HG02852 (cell line): ENCODE results near the gene SPO11.

Experiments
- ATAC-seq: cut with Tn5 transposase; IDR thresholded peaks from one replicate; pipeline ENCODE4 v1.9.1; 2021; ENCODE audit warnings: mild to moderate bottlenecking, moderate library complexity; ENCODE audit not compliant: unreplicated experiment

SPO11 gene

DNA sequence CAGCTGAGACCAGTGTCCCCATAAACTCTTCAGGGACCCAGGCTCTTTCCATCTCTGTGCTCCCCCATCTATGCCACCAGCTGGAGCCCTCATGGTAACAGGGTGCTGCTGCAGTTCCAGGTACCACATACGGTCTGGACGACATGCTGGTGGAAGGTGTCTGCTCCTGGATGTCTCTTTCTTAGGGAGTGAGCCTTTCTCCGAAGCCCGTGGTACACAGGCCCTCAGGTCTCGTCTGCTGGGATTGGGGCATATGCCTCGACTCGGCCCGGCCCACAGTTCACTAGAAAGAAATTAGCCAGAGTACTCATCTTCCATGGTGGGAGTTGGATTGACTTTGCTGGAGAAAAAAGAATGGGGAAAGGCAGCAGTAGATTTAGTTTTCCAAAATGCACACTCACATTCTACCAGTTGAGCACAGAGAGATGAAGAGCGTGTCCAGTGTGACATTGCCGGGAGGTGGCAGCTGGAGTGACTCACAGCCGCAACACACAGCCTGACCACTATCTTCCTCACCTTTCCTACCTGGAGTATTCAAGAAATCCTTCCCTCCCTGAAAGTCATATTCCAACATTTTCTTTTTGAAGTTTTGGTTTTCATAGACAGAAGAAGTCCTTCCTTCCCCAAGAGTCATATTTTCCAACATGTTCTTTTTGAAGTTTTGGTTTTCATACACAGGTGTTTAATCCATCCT, 18.6 kb upstream of the SPO11 start:
- ATAC-seq: no peak

- no peak for ATAC-seq
Observed at GRCh38 chr20:57312138-57312537, 17.5 kb upstream of the SPO11 start.

DNA sequence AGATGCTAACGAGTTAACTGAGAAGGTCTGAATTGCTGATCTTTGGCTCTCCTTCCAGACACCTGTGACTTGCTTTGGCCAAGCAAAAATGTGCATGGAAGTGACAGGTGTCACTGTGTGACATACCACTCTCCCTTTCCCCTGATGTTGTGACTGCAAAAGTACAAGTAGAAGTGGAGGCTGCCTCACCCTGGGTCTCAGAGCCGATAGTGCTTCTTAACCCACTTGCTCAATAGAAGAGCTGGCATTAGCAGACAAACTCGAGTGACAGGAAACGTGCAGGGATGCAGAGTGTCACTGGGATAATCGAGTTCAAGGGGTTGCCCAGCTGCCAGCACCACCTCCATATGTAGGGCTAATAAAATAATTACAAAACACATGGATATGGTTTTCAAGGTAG, 16.4 kb upstream of the SPO11 start:
- ATAC-seq: no peak

DNA sequence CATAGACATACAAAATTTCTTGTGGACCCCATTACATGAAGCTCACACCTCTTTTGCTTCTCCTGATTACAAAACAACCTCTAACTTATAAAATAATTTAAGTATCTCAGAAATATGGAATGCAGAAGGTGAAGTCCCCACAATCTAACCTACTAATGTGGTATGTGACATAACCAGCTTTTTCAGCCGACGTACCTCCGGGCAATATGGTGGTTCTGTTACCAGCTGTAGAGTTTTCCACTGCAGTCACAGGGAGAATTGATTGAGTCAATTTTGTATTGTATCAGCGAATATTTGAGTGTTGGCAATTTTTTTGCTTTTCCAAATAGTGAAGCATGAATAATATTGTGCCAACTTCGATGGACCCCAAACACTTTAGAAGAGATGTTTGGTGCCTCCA, 15.7 kb upstream of the SPO11 start:
- ATAC-seq: no peak

DNA sequence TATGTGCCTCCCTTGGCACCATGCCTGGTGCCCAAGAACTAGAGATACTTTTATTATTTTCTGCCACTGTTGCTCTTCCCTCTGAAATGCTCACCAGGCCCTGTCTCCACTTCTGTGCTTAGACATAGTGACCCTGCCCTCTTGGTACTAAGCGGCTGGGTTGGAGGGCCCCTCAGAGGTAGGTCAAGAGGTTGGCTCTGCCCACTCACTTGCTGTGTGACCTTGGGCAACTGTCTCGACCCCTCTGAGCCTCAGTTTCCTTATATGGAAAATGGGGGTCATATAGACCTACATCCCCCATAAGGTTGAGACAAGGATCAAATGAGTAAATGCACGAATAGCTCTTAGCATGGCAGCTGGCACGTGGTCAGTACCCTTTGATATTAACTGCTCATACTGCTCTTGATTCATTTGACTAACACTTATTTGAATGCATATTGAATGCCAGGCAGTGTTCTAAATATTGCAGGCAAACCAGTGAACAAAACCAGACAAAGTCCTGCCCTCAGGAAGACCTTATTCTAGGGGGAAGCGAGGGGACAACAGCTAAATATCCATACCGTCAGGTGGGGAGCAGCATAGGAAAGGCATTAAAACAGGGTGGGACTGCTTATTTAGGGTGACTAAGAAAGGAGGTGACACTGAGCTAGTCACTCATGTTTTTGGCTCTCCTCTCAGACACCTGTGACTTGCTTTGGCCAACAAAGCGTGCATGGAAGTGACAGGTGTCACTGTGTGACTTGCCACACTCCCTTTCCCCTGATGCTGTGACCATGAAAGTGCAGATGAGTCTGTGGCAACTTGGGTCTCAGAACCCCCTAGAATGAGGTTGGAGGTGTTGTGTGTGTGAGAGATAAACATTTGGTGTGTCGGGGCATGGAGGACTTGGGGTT, 14.3 kb upstream of the SPO11 start:
- no peak for ATAC-seq

DNA sequence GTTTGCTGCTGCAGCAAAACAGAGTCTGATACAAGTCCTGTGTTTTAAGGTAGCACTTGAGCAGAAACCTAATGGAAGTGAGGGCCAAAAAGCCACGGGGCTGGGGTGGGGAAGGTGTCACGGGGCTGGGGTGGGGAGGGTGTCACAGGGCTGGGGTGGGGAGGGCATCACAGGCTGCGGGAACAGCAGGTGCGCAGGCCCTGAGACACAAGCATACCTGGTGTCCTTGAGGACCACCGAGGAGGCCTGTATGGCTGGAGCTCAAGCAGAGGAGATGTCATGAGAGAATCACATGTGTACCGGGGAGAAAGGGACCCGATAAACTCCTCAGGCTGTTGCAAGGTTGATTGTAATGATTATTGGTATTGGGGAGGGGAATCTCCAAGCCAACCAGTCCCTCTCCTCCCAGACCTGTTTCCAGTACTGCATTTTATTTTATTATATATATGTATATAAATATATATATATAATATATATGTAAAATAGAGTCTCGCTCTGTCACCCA, 13.6 kb upstream of the SPO11 start:
- no peak for ATAC-seq

- no peak for ATAC-seq
Observed at GRCh38 chr20:57316795-57317201, 12.8 kb upstream of the SPO11 start.

- ATAC-seq: no peak
Observed at GRCh38 chr20:57317316-57317788, 12.3 kb upstream of the SPO11 start.

DNA sequence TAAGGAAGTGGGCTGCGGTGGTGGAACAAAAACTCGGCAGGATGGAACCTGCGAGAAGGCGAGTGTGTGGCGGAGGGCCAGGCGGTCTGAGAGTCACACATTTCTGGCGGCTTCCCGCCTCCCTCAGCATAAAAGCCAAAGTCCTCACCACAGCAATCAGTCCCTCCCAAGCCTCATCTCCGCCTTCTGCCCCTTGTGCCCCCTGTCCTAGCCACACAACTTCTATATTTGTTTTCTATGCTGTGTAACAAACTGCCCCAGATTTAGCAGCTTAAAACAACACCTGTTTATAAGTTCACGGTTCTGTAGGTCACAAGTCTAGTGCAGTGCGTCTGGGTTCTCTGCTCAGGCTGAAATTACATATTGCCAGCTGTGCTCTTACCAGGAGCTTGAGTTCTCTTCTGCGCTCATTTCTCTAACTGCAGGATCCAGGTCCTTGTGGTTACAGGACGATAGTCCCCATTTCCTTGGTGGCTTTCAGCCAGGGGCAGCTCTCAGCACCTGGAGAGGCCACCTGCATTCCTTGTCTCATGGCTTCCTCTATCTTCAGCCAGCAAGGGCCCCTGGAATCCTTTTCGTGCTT, 11.7 kb upstream of the SPO11 start:
- no peak for ATAC-seq

- no peak for ATAC-seq
Observed at GRCh38 chr20:57319584-57319983, 10.0 kb upstream of the SPO11 start.

DNA sequence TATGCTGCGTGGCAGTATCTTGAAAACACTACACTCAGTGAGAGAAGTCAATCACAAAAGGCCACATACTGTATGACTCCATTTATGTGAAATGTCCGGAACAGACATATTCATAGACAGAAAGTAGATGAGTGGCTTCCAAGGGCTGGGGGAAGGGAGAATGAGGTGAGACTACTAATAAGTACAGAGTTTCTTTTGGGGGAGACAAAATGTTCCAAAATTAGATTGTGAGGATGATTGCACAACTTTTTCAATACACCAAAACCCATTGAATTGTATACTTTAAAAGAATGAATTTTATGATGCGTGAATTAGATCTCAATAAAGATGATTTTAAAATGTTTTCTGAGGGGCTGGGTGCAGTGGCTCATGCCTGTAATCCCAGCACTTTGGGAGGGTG, 9.2 kb upstream of the SPO11 start:
- no peak for ATAC-seq

- no peak for ATAC-seq
Observed at GRCh38 chr20:57321142-57321541, 8.5 kb upstream of the SPO11 start.

DNA sequence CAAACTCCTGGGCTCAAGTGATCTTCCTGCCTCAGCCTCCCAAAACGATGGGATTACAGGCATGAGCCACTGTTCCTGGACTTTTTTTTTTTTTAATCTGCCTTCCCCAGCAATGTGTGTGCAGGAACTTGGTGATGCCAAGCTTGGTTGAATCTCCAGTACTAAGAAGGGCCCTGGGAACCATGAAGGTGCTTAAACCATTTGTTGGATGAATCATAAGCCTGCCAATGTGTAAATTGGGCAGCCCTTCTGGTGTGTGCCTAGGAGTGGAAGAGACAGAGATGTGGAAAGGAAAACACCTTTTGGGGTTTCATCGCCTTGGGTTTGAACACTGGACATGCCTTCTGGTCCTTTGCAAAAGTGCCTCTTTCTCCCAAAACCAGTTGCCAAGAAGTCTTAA, 7.1 kb upstream of the SPO11 start:
- no peak for ATAC-seq

DNA sequence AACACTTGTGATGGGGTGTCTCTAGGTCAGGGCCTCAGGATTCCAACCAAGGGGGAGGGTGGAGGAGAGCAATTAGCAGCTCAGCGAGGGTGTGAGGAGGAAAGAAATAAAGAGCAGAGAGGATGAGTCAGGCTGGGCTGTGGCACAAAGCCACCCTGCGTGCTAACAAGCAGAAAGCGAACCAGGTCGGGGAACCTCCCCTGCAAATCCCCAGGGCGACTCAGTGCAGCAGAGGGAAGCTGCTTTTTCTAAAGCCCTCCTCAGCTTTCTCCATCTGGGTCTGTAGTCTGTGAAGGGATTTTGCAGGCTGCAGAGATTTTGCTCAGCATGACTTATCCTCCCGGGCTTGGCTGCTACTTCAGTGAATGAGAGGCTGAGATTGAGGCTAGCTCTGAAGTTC, 6.6 kb upstream of the SPO11 start:
- no peak for ATAC-seq

- ATAC-seq: no peak
Observed at GRCh38 chr20:57325632-57326356, 3.8 kb upstream of the SPO11 start.

DNA sequence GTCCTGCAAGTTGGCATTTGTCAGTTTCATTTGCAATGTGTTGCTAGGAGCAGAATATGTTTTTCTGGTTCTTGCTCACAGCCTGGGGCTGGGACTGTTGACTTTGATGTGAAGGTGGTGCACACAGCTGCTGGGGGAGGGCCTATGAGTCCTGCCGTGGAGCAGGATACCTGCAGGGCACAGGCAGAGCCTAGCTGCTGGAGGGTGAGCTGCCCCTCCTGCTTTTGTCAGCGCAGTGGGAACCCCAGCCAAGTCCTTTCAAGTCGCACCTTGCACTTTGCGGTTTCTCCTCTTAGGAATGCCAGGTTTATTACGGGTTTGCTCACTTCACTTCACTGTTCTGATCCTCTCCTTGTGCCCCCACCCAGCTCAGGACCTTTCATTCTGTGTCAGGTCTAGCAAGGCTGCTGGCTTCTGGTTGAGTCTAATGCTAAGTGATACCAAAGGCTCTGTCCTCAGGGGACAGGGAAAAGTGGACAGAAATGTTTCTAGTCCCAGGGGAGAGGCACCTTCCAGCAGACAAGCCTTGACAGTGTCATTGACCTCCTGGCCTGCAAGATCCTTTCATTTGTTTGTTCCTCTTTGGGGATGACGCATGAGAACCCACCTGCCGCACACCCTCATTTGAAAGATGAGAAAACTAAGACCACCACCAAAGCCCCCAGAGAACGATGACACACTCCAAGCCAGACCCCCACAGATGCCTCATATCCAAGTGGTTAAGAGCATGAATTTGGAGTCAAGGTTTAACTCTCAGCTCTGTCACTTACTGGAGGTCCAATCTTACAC, 2.7 kb upstream of the SPO11 start:
- ATAC-seq: no peak

DNA sequence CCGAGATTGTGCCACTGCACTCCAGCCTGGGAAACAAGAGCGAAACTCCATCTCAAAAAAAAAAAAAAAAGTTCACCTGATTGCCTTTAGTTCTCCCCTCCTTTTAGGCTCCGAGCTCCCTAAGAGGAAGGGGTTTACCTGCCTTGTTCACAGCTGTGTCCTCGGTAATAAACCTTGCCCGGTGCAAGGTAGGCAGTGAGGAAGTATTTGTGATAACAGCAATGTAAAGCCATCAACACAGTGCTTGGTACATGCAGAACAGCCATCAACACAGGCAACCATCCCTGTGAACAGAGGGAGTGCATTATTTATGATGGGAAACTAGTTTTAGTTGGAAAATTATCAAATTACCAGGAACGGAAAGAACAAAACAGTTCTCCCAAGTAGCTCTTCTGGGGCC, 1.8 kb upstream of the SPO11 start:
- no peak for ATAC-seq

- no peak for ATAC-seq
Observed at GRCh38 chr20:57330998-57331397, 1.4 kb downstream of the SPO11 start.

GRCh38 chr20:57332105-57333089, 2.8 kb downstream of the SPO11 start:
- no peak for ATAC-seq
